ENCODE data around the gene CCDC73.
"Not testable (repeated sequence)": the region's sequence is repeated elsewhere in the genome, so short reads cannot be mapped to it uniquely, and the experiment has no call there.

Gene CCDC73

GRCh38 chr11:32794439-32794838 lies at the start of gene CCDC73:
Gene CCDC73 (minus strand): TSS chr11:32794662. CDS start chr11:32760243, 34,419 bp downstream.
- DNase-seq (ENCODE audit: low read depth in 2 of 2), result no peak

GRCh38 chr11:32843544-32843943 lies 49.1 kb upstream of the CCDC73 start:
- DNase-seq (ENCODE audit: low read depth in 2 of 2), result no peak

- DNase-seq (ENCODE audit: low read depth in 2 of 2), result no peak
Measured at GRCh38 chr11:32840587-32840986, 46.1 kb upstream of the CCDC73 start.

- DNase-seq (ENCODE audit: low read depth in 2 of 2), result no peak
Measured at GRCh38 chr11:32839308-32839707, 44.8 kb upstream of the CCDC73 start.

GRCh38 chr11:32838505-32839274 lies 44.2 kb upstream of the CCDC73 start:
- no peak for DNase-seq (ENCODE audit: low read depth in 2 of 2)

- DNase-seq (ENCODE audit: low read depth in 2 of 2), result no peak
Measured at GRCh38 chr11:32836946-32837345, 42.5 kb upstream of the CCDC73 start.

- no peak for DNase-seq (ENCODE audit: low read depth in 2 of 2)
Measured at GRCh38 chr11:32833921-32834320, 39.5 kb upstream of the CCDC73 start.

GRCh38 chr11:32831221-32831620 lies 36.8 kb upstream of the CCDC73 start:
- DNase-seq (ENCODE audit: low read depth in 2 of 2), result no peak

GRCh38 chr11:32830796-32831195 lies 36.3 kb upstream of the CCDC73 start:
- DNase-seq (ENCODE audit: low read depth in 2 of 2), result no peak

GRCh38 chr11:32830413-32830738 lies 35.9 kb upstream of the CCDC73 start:
- no peak for DNase-seq (ENCODE audit: low read depth in 2 of 2)

GRCh38 chr11:32829680-32830412 lies 35.4 kb upstream of the CCDC73 start, which contains the start of gene PRRG4:
Gene PRRG4 (plus strand): TSS chr11:32829927. CDS start chr11:32830530, 603 bp downstream.
- DNase-seq (ENCODE audit: low read depth in 2 of 2), result peak in 1 of 2 donors; percentile 37

- DNase-seq (ENCODE audit: low read depth in 2 of 2), result no peak
Measured at GRCh38 chr11:32829157-32829679, 34.8 kb upstream of the CCDC73 start.

GRCh38 chr11:32827276-32827675 lies 32.8 kb upstream of the CCDC73 start:
- DNase-seq (ENCODE audit: low read depth in 2 of 2), result no peak

- no peak for DNase-seq (ENCODE audit: low read depth in 2 of 2)
Measured at GRCh38 chr11:32826113-32826512, 31.7 kb upstream of the CCDC73 start.

- DNase-seq (ENCODE audit: low read depth in 2 of 2), result not testable (repeated sequence)
Measured at GRCh38 chr11:32823617-32824016, 29.2 kb upstream of the CCDC73 start.

- DNase-seq (ENCODE audit: low read depth in 2 of 2), result no peak
Measured at GRCh38 chr11:32821917-32822560, 27.6 kb upstream of the CCDC73 start.

- no peak for DNase-seq (ENCODE audit: low read depth in 2 of 2)
Measured at GRCh38 chr11:32821517-32821916, 27.1 kb upstream of the CCDC73 start.

GRCh38 chr11:32820497-32820896 lies 26.0 kb upstream of the CCDC73 start:
- no peak for DNase-seq (ENCODE audit: low read depth in 2 of 2)

GRCh38 chr11:32819187-32819586 lies 24.7 kb upstream of the CCDC73 start:
- DNase-seq (ENCODE audit: low read depth in 2 of 2), result no peak

- DNase-seq (ENCODE audit: low read depth in 2 of 2), result no peak
Measured at GRCh38 chr11:32817852-32818183, 23.4 kb upstream of the CCDC73 start.

- no peak for DNase-seq (ENCODE audit: low read depth in 2 of 2)
Measured at GRCh38 chr11:32817181-32817851, 22.9 kb upstream of the CCDC73 start.

GRCh38 chr11:32809313-32809712 lies 14.9 kb upstream of the CCDC73 start:
- DNase-seq (ENCODE audit: low read depth in 2 of 2), result peak; percentile 12 to 37
